HepG2 (cell line): ENCODE measurements around the gene TMEM247. TPM values are rescaled to one million over a fixed set of nuclear protein-coding genes. Genes with fewer than 3 reads are reported as not detected.
A peak's percentile ranks its signal among the peaks of the same experiment; 100 is the strongest.

Experiments used
- BCL6 ChIP-seq: IDR thresholded peaks from 2 replicates; pipeline ENCODE4 v1.6.1; 2016; ENCODE audit warnings: missing genetic modification reagents, missing compliant biosample characterization
- CREM ChIP-seq, 2 experiments: sonication (generic) in 1 of 2; formaldehyde crosslinking in 1 of 2; IDR thresholded peaks; 2 replicates each; pipeline versions ENCODE4 v1.4.0 to v1.6.1; 2016 to 2020; ENCODE audit warnings: antibody characterized with exemption in 1 of 2, mild to moderate bottlenecking in 1 of 2, missing genetic modification reagents in 1 of 2
- DMAP1 ChIP-seq: IDR thresholded peaks from 2 replicates; pipeline ENCODE4 v1.6.1; 2016
- EED ChIP-seq: sonication (generic); formaldehyde crosslinking; IDR thresholded peaks from 2 replicates; pipeline ENCODE4 v1.5.0; 2020; ENCODE audit warnings: mild to moderate bottlenecking, missing genetic modification reagents
- HNF4A ChIP-seq: sonication (generic); formaldehyde crosslinking; IDR thresholded peaks from 2 replicates; pipeline ENCODE4 v1.4.0; 2020; ENCODE audit warnings: missing genetic modification reagents
- HNRNPK ChIP-seq: fragments of 200-400 bp; formaldehyde crosslinking; IDR thresholded peaks from 2 replicates; pipeline ENCODE4 v1.6.1; 2018; ENCODE audit warnings: low read length, low read depth, moderate library complexity, mild to moderate bottlenecking; ENCODE audit not compliant: poor library complexity, severe bottlenecking
- IKZF4 ChIP-seq: sonication (generic); formaldehyde crosslinking; IDR thresholded peaks from 2 replicates; pipeline ENCODE4 v1.5.1; 2020; ENCODE audit warnings: borderline replicate concordance, mild to moderate bottlenecking, low read depth, missing genetic modification reagents; ENCODE audit errors: not compliant biosample characterization
- NR2F6 ChIP-seq, 2 experiments: IDR thresholded peaks; 2 replicates each; pipeline ENCODE4 v1.6.1; 2016; ENCODE audit warnings: antibody characterized with exemption in 1 of 2, mild to moderate bottlenecking in 1 of 2
- RXRA ChIP-seq: sonication (generic); formaldehyde crosslinking; IDR thresholded peaks from 2 replicates; pipeline ENCODE4 v1.5.1; 2020; ENCODE audit warnings: missing genetic modification reagents
- SIN3A ChIP-seq: IDR thresholded peaks from 2 replicates; pipeline ENCODE4 v1.6.1; 2011; ENCODE audit warnings: low read depth, mild to moderate bottlenecking, control low read depth, low read length, borderline replicate concordance
- SMARCC2 ChIP-seq: fragments of 450-650 bp; IDR thresholded peaks from 2 replicates; pipeline ENCODE4 v1.6.1; 2017; ENCODE audit warnings: antibody characterized with exemption, mild to moderate bottlenecking
- SNAPC2 ChIP-seq: sonication (generic); formaldehyde crosslinking; IDR thresholded peaks from 2 replicates; pipeline ENCODE4 v1.8.1; 2022; ENCODE audit warnings: mild to moderate bottlenecking, missing genetic modification reagents
- SOX5 ChIP-seq: IDR thresholded peaks from 2 replicates; pipeline ENCODE4 v1.6.1; 2016; ENCODE audit warnings: borderline replicate concordance
- SRF ChIP-seq: IDR thresholded peaks from 2 replicates; pipeline ENCODE4 v1.6.1; 2011; ENCODE audit warnings: mild to moderate bottlenecking, low read depth, low read length, moderate library complexity
- TOPORS ChIP-seq: sonication (generic); formaldehyde crosslinking; IDR thresholded peaks from 2 replicates; pipeline ENCODE4 v1.8.0; 2023; ENCODE audit warnings: mild to moderate bottlenecking, missing genetic modification reagents
- ZC3H13 ChIP-seq: sonication (generic); formaldehyde crosslinking; IDR thresholded peaks from 2 replicates; pipeline ENCODE4 v1.8.1; 2023; ENCODE audit warnings: mild to moderate bottlenecking, missing genetic modification reagents, moderate library complexity
- ZFP36L1 ChIP-seq: sonication (generic); formaldehyde crosslinking; IDR thresholded peaks from 2 replicates; pipeline ENCODE4 v1.8.0; 2022; ENCODE audit warnings: mild to moderate bottlenecking, missing genetic modification reagents, moderate library complexity
- ZMAT3 ChIP-seq: sonication (generic); formaldehyde crosslinking; conservative IDR thresholded peaks from 2 replicates; pipeline ENCODE4 v1.7.0; 2021; ENCODE audit warnings: missing genetic modification reagents
- ZNF333 ChIP-seq: sonication (generic); formaldehyde crosslinking; IDR thresholded peaks from 2 replicates; pipeline ENCODE4 v1.4.0; 2020; ENCODE audit warnings: mild to moderate bottlenecking, missing genetic modification reagents, borderline replicate concordance
- ZNF614 ChIP-seq: IDR thresholded peaks from 2 replicates; pipeline ENCODE4 v1.6.1; 2018; ENCODE audit warnings: missing biosample characterization, missing genetic modification reagents, inconsistent platforms, borderline replicate concordance
- ZSCAN31 ChIP-seq: sonication (generic); formaldehyde crosslinking; IDR thresholded peaks from 2 replicates; pipeline ENCODE4 v1.5.0; 2020; ENCODE audit warnings: low read depth, mild to moderate bottlenecking, missing genetic modification reagents
- polyA plus RNA-seq, 8 experiments: library from polyadenylated mRNA; depleted of rRNA in 3 of 8; stranded (reverse) in 7 of 8; unstranded in 1 of 8; fragments of >200 nt; fragmentation: Illumina TruSeq in 4 of 8; extraction: Trizol in 4 of 8; gene quantifications; 2 replicates each; pipeline versions ENCODE4 v1.2.1 to v1.2.3, GENCODE V29; 2011 to 2016; ENCODE audit warnings: low read depth in 4 of 8, missing spikeins in 1 of 8, mixed read lengths in 1 of 8; ENCODE audit not compliant: insufficient read depth in 1 of 8
- total RNA-seq, 5 experiments: library from RNA; depleted of rRNA; stranded (reverse); fragments of >200 nt; fragmentation: Illumina TruSeq; extraction: Trizol; gene quantifications; 2 replicates each; pipeline ENCODE4 v1.2.3, GENCODE V29; 2016; ENCODE audit warnings: low read depth in 1 of 5
- TF ChIP-seq, protein P1 (sequence below): sonication (generic); formaldehyde crosslinking; IDR thresholded peaks from 2 replicates; pipeline ENCODE4 v1.4.0; 2020; ENCODE audit warnings: mild to moderate bottlenecking, missing genetic modification reagents
- TF ChIP-seq, protein P2 (sequence below): sonication (generic); formaldehyde crosslinking; IDR thresholded peaks from 2 replicates; pipeline ENCODE4 v1.4.0; 2020; ENCODE audit warnings: missing genetic modification reagents, mild to moderate bottlenecking, borderline replicate concordance
- TF ChIP-seq, protein P3 (sequence below): sonication (generic); formaldehyde crosslinking; IDR thresholded peaks from 2 replicates; pipeline ENCODE4 v1.4.0; 2020; ENCODE audit warnings: missing genetic modification reagents
- TF ChIP-seq, protein P4 (sequence below): IDR thresholded peaks from 2 replicates; pipeline ENCODE4 v1.6.1; 2016; ENCODE audit warnings: missing compliant biosample characterization, missing genetic modification reagents, borderline replicate concordance

TMEM247 gene
- total and polyA plus RNA-seq, 2 of the 13 experiments (the other 11 are each of a cell fraction or from before 2014, with no cell fraction given), result not detected

DNA sequence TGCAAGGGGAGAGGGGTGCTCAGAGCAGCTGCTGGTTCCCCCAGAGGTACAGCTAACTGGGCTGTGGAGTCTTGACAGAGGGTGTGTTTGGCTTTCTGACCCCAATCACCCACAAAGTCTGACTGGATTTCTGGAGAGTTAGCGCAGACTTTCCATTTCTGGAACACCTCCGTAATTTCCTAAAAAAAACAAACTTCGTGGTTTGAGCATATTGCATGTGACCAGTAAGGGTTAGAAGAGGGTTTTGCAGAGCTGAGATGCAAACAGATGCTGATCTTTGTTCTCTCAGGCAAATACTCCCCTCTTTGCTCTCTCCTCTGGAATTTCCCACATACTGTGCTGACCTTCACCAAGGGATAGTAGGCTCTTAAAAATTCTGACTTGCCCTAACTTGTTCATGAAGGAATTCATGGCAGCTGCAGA is 44.5 kb upstream of the TMEM247 start (continued):
- TF ChIP-seq, protein P1, sequence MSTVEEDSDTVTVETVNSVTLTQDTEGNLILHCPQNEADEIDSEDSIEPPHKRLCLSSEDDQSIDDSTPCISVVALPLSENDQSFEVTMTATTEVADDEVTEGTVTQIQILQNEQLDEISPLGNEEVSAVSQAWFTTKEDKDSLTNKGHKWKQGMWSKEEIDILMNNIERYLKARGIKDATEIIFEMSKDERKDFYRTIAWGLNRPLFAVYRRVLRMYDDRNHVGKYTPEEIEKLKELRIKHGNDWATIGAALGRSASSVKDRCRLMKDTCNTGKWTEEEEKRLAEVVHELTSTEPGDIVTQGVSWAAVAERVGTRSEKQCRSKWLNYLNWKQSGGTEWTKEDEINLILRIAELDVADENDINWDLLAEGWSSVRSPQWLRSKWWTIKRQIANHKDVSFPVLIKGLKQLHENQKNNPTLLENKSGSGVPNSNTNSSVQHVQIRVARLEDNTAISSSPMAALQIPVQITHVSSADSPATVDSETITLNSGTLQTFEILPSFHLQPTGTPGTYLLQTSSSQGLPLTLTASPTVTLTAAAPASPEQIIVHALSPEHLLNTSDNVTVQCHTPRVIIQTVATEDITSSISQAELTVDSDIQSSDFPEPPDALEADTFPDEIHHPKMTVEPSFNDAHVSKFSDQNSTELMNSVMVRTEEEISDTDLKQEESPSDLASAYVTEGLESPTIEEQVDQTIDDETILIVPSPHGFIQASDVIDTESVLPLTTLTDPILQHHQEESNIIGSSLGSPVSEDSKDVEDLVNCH (CRISPR knock-in tag), result no peak
- TF ChIP-seq, protein P2, sequence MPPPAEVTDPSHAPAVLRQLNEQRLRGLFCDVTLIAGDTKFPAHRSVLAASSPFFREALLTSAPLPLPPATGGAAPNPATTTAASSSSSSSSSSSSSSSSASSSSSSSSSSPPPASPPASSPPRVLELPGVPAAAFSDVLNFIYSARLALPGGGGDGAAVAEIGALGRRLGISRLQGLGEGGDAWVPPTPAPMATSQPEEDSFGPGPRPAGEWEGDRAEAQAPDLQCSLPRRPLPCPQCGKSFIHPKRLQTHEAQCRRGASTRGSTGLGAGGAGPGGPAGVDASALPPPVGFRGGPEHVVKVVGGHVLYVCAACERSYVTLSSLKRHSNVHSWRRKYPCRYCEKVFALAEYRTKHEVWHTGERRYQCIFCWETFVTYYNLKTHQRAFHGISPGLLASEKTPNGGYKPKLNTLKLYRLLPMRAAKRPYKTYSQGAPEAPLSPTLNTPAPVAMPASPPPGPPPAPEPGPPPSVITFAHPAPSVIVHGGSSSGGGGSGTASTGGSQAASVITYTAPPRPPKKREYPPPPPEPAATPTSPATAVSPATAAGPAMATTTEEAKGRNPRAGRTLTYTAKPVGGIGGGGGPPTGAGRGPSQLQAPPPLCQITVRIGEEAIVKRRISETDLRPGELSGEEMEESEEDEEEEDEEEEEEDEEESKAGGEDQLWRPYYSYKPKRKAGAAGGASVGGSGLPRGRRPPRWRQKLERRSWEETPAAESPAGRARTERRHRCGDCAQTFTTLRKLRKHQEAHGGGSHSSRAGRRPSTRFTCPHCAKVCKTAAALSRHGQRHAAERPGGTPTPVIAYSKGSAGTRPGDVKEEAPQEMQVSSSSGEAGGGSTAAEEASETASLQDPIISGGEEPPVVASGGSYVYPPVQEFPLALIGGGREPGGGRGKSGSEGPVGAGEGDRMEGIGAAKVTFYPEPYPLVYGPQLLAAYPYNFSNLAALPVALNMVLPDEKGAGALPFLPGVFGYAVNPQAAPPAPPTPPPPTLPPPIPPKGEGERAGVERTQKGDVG, result no peak
- TF ChIP-seq SMARCC2 (no peak), BCL6 (CRISPR knock-in tag) (peak; percentile 70), HNRNPK (no peak), ZNF333 (no peak), ZNF614 (CRISPR knock-in tag) (no peak), SRF (no peak), ZFP36L1 (CRISPR knock-in tag) (no peak), HNF4A (CRISPR knock-in tag) (peak; percentile 90), ZMAT3 (CRISPR knock-in tag) (no peak), NR2F6 (IDR thresholded peaks at IDR 0.05) (no peak; the same call in 1 of the 2 replicates), NR2F6 (CRISPR knock-in tag; IDR thresholded peaks at IDR 0.05) (0 out of 2 replicates have a peak, but pooled peaks have one; percentile 23), SIN3A (no peak), SNAPC2 (CRISPR knock-in tag) (peak; percentile 35; the same call in 1 of the 2 replicates), EED (CRISPR knock-in tag) (no peak), ZC3H13 (CRISPR knock-in tag) (no peak), DMAP1 (CRISPR knock-in tag) (peak; percentile 50; the same call in 1 of the 2 replicates), RXRA (CRISPR knock-in tag) (peak; percentile 19; the same call in 1 of the 2 replicates), IKZF4 (no peak), ZSCAN31 (CRISPR knock-in tag) (no peak), CREM (IDR thresholded peaks at IDR 0.05) (peak; percentile 23; the same call in 1 of the 2 replicates), CREM (CRISPR knock-in tag; IDR thresholded peaks at IDR 0.05) (no peak), SOX5 (CRISPR knock-in tag) (peak; percentile 27; the same call in 1 of the 2 replicates), TOPORS (CRISPR knock-in tag) (peak; percentile 92; the same call in 1 of the 2 replicates)
- TF ChIP-seq, protein P3, sequence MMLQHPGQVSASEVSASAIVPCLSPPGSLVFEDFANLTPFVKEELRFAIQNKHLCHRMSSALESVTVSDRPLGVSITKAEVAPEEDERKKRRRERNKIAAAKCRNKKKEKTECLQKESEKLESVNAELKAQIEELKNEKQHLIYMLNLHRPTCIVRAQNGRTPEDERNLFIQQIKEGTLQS (CRISPR knock-in tag), result peak; percentile 30; the same call in 1 of the 2 replicates
- TF ChIP-seq, protein P4, sequence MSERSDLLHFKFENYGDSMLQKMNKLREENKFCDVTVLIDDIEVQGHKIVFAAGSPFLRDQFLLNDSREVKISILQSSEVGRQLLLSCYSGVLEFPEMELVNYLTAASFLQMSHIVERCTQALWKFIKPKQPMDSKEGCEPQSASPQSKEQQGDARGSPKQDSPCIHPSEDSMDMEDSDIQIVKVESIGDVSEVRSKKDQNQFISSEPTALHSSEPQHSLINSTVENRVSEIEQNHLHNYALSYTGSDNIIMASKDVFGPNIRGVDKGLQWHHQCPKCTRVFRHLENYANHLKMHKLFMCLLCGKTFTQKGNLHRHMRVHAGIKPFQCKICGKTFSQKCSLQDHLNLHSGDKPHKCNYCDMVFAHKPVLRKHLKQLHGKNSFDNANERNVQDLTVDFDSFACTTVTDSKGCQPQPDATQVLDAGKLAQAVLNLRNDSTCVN (CRISPR knock-in tag), result peak; percentile 98
